GM19455 (cell line): ENCODE results near the gene TRPV3.
"Not testable (repeated sequence)": the region's sequence is repeated elsewhere in the genome, so short reads cannot be mapped to it uniquely, and the experiment has no call there.

ENCODE experiments used
- ATAC-seq: cut with Tn5 transposase; IDR thresholded peaks from one replicate; pipeline ENCODE4 v1.9.1; 2021; ENCODE audit not compliant: unreplicated experiment

TRPV3 gene

DNA sequence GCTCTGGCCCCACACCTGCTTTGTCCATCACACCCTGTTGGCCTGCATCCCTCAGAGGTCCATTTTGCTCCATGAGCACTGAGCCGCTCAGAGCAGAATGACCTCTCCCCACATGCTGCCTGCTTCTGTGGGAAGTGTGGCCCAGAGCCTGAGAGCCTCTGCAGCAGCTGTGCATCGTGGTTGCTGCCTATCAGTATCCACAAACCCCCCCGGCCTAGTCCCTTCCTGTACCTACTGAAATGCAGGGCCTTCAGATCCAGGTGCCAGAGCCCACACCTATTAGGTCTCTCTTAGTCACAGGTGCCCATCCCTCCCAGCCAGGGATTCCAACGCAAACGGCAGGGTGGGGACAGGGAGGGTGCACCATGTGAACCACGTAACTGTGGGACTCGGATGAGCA is 16.6 kb upstream of the TRPV3 start:
- ATAC-seq = no peak

DNA sequence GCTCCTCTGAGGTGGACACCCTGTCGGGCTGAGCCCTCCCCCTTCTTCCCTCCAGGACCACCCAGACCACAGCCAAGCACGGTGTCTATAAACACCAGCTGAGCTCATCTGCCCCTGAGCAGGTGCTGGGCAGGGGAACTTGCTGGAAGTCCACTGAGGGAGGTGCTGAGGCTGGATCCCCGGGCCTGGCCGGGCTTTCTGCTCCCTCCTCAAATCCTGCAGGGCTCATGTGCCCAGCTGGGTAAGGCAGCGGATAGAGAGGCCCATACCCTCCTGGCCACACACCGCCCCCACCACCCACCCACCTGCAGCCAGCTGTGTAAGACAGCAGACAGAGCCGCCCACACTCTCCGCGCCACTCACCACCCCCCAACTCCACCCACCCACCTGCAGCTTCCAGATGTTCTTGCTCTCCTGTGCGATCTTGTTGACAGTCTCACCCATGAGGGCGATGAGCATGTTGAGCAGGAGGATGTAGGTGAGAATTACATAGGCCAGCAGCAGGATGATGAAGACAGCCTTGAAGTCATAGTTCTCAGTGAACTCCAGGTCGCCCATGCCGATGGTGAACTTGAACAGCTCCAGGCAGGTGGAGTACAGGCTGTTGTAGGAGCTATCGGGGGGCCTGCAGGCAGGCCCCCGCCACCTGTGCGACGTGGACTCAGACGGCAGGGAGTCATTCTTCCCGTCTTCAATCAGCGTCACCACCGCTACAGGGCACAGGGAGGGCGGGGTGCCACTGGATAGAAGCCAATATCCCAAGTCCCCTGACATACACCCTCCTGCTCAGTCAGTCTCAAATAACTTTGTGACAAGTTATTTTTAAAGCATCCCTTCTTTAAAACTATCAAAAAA is 15.9 kb upstream of the TRPV3 start:
- no peak for ATAC-seq

DNA sequence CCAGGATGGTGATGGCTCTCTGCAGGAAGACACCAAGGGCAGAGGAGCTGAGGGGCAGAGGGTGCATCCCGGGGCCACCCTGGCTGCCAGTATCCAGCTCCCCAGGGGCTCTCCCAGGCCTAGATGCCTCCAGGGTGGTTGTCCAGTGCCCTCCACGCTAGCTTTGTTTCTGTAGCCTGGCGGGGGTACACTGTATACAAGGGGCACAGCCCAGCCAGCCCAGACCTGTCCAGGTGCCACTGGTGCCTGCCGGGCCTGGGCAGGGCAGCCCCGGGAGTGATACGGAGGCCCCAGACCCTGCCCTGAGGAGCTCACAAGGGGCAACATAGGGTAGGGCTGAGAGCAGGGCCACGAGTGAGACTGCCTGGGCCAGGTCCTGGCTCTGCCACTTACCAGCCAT is 14.6 kb upstream of the TRPV3 start:
- no peak for ATAC-seq

DNA sequence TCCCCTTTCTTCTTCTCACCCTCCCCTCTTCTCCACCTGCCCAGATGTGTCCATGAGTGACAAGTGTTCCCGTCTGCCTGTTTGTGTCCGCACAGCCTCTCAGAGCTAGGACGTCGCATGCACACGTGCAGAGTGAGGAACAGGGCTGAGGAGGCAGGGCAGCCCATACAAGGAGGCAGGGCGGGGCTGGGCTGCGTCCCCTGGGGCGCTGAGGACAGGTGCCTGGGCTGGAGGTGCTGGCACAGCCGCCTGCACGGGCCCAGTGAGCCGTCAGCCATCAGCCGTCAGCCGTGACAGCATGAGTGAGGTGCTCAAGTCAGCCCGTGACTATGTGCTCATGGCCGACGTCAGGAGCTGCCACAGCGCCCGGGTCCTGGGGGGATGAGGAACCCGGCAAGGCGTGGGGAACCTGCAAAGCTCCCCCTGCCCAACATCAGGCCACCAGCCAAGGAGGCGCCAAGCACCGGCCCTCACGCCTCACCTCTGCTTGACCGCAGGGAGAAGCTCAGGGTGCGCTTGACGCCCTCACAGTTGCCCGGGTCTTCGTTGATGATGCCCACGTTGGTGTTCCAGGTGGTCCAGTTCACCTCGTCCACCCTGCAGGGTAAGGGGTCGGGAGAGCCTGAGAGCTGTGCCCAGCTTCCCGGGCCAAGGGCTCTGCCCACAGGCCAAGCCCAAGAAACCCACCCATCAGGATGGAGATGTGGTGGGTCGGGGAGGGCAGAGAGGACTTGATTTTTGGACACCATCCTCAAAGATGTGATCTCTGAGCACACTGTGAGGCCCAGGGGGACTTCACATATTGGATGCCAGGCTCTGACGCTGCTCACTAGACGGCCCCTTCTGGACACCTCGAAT is 13.7 kb upstream of the TRPV3 start:
- no peak for ATAC-seq

DNA sequence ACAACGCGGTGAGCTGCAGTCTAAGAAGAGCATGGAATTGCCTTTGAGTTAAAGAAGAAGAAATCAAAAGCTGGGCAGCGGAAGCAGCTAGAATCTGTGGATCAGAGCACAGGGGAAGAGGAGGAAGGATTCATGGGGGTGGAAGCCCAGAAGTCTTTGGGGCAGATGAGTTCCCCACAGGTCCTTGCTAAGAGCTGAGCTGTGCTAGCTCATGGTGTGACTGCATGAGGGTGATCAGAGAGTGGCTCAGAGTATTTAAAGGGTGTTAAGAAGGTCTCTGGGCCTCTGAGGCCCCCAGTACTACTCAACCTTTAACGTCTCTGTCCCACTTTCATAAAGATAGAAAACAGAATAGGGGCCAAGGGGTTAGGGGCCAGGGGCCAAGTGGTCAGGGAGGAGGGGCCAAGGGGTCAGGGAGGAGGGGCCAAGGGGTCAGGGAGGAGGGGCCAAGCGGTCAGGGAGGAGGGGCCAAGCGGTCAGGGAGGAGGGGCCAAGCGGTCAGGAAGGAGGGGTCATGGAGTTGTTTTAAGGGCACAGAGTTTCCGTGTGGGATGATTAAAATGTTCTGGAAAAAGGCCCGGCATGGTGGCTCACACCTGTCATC is 12.0 kb upstream of the TRPV3 start:
- no peak for ATAC-seq

DNA sequence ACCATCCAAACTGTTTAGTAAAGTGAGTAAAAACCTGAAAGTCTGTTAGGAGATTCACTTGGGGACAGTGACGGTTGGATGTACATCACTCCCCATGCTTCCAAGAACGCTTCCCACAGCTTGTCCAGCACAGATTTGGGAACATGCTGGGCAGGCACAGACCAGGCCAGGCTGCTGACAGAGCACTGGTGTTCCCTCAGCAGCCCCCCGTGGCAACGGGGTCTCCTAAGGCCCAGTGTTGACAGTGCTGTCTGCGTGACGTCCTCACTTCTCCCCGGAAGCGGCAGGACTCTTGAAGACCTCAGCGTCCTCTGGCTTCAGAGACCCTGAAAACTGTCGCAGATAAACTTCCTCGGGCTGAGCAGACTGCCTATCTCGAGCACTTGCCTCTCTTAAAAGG is 8.9 kb upstream of the TRPV3 start:
- no peak for ATAC-seq

DNA sequence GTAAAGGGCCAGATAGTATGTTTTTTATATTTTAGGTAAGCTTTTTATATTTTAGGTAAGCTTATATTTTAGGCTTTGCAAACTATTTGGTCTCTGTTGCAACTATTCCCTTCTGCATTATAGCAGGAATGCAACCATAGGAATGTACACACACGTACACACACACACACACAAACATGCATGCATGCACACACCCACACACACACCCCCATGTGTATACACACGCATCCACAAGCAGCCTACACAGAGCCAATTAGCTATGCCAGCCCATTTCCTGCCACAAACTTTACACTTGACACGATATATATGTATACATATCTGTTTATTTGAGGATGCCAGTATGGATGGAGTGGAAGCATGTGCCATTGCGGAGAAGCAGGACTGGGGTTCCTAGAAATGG is 7.5 kb upstream of the TRPV3 start:
- no peak for ATAC-seq

DNA sequence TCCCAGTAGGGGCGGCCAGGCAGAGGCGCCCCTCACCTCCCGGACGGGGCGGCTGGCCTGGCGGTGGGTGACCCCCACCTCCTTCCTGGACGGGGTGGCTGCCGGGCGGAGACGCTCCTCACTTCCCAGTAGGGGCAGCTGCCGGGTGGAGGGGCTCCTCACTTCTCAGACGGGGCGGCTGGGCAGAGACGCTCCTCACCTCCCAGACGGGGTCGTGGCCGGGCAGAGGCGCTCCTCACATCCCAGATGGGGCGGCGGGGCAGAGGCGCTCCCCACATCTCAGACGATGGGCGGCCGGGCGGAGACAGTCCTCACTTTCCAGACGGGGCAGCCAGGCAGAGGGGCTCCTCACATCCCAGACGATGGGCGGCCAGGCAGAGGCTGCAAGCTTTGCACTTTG is 6.6 kb upstream of the TRPV3 start:
- ATAC-seq = not testable (repeated sequence)

DNA sequence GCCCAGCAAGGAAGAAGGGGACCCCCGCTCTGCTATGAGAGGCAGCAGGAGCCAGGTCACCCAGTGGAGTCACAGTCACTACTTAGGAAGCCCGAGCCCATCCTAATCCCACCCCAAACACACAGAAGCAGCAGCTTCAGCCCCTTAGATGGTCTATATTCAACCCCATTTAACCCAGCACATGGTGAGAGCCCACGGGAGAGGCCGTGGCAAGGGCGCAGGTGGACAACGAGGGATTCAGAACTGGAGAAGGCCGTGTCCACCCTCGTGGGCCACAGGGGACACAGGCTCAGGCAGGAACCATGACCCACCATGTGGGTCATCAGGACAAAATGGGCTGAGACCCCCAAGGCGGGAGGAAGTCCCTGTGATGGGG is 1.6 kb upstream of the TRPV3 start:
- ATAC-seq = no peak

DNA sequence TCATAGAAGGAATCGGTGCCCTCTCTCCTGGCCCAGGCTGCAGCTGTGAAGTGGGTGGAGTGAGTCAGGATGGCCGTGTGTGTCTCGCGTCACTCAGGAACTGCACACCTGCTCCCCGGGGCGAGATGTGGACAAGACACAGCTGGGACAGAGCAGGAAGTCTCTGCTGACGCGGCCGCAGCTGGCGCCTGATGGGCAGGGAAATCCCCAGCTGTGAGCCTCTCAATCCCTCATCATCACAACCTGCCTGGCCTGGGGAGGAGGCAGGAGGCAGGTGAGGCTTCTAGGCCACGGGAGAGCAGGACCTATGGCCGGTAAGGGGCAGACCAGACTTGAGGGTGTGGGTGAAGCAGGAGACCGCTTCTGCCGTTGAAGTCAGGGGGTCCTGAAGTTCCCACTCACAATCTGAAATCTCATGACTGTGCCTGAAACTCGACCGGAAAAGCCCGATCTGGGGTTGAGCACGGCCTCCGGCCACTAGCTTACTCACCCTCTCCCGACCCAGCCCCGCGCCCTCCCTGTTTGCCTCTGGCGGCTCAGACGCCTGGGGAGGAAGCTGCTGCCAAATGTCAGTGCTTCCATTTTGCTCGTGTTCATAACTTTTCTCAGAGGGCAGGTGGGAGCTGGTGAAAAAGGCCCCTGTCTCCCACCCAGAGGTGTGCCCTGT is 1.1 kb upstream of the TRPV3 start:
- ATAC-seq = peak; percentile 68

DNA sequence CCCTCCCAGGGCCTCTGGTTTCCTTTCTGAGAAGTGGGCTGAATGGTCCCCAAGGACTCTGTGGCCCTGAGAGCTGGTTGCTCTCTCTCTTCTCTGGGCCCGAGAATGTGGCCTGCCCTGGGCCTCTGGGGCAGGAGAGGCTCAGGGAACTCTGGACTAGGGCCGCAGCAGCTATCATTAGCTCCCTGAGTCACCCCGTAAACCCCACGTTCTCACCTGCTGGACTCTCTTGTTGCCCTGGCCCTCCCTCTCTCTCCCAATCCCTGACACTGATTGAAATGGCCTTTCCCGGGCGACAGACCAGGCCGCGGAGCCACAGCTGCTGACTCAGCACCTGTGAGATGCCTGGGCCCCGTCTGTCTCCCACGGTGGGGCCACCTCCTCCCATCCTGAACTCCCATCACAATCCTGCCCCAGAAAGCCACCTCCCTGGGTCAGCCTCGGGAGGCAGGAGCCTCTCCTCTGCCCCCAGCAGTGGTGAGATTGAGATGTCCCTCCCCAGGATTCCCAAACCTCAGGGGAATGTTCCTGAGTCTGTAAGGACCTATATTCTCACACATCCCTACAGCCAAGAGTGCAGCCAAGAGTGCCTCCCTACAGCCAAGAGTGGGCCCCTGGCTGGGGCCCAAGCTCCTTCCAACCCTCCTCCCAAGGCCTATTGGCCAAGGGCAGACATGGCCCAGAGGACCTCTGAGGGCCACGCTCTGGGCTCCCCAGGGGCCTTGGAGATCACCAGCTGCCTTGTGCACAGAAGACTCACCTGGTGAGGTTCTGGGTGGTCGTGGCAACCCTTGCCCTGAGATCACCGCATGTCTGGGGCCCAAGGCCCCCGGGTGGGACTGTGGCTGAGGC is 470 bp downstream of the TRPV3 start:
- ATAC-seq = peak; percentile 5

DNA sequence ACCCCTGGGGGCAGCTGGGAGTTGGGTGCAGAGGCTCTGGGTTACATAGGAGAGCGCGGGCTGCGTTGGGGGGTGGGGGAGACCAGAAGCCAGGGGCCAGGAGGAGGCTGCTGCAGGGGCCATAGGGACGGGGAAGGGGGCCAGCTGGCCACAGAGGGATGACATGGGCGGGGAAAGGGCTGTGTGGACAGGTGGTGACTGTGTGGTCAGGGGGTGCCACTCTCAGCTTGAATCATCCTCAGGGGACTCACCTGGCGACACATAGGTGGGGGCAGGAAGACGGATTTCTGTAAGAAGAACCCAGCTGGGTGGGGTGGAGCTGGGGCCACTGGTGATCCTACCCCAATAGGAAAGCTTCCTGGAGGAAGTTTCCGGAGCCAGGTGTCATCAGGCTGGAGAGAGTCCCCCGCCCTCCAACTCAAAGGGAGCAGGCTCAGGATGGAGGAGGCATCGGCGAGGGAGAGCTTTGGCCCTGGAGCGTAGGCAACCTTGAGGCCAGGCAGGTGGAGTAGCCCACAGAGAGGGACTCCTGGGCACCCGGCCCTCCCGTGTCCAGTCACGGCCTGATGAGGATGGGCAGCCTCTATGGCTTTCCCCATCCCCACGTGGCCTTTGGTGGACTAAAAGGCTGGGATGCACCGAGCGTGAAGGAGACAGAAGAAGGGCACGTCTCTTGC is 1.2 kb downstream of the TRPV3 start:
- no peak for ATAC-seq

DNA sequence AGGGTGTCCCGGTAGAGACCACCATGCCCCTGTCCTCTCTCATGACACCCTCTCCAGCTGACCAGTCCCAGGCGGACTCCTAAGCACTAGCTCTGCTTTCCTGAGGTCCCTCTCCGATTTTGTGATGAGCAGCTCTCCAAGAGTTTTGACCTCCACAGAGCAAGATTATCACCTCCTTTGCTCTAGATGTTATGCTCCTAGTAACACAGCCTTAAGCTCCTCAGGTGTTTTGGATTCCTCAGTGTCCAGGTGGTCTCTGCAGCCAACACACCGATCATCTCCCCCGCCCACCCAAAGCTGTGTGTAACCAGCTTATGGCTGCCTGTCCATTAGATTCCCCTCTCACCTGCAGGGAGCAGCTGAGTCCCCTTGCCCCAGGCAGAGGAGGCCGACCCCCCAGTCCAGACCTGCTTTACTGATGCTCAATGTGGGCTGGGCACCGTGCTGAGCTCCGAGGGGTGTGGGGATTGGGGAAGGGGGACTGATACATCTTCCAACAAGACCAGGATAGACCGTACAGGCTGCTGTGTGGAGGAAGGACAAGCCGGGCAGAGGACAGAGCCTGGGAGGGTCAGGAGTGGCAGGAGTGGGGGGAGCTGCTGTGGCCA is 2.3 kb downstream of the TRPV3 start:
- ATAC-seq = no peak

DNA sequence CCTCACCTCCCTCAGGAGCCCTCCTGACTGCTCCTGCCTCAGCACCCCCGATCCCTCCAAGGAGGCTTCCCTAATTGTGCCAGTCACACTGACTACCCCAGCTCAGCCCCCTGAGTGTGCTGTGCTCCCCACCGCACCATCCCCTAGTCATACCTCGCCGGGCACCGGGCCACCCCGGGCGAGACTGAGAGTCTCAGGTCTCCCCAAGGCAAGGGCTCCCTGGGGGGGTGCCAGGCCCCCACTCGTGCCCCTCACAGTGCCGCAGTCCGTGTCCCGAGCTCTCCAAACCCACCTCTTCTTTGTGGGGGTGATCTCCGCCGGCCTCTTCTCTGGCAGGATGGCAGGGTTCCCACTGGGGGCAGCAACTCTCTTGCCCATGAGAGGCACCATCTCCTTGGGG is 3.2 kb downstream of the TRPV3 start:
- ATAC-seq = no peak

DNA sequence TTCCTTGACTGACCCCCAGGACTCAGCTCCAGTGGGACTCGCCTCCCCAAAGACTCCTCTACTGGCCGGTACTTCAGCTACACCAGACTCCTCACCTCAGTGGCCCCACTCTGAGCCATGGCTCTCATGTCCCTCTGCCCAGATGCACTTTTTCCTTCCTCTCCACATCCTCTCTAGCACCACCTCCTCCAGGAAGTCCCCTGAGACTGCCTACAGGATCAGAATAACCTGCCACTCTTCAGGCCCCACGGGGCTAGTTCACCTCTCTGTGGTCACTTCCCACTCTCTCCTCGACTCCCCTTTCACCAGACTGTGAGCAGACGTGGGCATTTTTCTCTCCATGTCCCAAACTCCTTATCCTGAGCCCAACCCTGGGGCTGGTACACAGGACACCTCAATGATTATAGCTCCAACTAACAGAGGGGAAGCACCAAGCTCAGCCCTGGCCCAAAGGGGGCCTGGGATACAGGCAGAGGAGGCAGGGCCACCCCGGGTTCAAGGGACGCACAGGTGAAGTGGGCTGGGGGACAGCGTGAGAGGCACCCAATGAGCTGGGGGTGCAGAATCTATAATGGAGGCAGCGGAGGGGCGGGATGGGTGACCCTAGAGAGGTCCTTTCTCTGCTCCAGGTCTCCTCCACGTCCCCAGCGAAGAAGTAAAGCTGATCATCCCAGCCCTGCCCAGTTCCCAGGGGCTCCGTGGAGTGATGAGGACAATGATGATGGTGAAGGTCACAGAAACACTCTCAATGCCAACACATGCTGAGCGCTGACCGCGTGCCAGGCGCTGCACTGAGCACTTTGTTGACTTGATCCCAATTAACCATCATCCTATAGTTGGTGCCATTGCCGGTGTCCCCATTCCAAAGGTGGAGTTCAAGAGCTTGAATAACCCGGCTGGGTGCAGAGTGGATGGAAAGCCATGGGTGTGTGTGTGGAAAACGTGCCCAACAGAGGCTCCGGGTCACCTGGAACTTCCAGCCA is 3.9 kb downstream of the TRPV3 start:
- ATAC-seq = no peak

DNA sequence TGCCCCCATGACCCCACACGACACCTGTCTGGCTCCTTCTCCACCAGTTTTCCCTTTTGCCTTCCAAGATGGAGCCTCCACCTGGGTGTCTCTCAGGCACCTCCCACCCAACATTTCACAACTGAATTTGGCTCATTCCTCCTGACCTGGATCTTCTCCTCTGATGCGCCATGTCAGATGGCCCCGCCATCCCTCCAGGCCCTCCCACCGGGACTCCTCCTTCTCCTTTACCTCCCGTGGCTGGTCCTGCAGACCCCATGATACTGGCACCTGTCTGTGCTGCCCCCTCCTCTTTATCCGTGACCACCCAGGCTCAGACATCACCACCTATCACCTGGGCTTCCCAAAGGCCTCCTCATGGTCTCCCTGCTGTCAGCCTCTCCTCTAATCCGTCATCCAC is 4.7 kb downstream of the TRPV3 start:
- no peak for ATAC-seq

DNA sequence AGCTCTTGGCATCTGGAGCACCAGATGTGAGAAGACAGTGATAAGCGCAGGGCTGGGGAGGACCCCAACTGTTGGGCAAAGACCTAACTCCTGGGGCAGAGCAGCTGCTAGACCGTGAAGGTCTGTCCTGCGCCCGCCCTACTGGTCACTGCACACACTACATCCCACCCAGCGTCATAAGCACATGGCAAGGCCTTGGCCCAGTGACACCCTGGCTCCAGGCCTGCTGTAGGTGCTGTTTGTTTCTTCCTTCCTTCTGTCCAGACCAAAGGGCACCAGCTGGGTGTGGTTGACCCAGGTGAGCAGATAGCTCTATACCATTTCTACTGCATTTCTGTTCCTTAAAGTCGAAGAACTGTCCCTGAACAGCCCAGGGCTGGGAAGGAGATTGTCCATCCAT is 6.4 kb downstream of the TRPV3 start:
- ATAC-seq = no peak

DNA sequence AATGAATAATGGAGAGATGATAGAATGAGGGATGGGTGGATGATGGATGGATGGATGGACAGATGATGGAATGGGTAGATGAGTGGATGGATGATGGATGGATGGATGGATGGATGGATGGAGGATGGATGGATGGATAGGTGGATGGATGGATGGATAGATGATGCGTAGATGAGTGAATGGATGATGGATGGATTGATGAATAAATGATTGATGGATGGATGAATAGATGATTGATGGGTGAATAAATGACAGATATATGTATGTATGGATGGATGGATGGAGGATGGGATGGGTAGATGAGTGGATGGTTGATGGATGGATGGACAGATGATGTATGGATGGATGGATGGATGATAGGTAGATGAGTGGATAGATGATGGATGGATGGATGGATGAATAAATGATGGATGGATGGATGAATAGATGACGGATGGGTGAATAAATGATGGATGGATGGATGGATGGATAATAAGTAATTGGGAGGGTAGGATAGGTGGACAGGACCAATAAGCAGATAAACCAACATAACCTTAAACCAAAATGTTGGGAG is 7.9 kb downstream of the TRPV3 start:
- no peak for ATAC-seq
